ENCODE results near the gene ENSA.
"Not testable (repeated sequence)": the region's sequence is repeated elsewhere in the genome, so short reads cannot be mapped to it uniquely, and the experiment has no call there.

GRCh38 chr1:150605451-150605731, 24.0 kb downstream of the ENSA start:
- TF ChIP-seq ARNT (IDR thresholded peaks at IDR 0.05); FOXM1 (IDR thresholded peaks at IDR 0.05; ENCODE audit: borderline replicate concordance); SUZ12 (IDR thresholded peaks at IDR 0.05); TARDBP (IDR thresholded peaks at IDR 0.05); ZNF384 (IDR thresholded peaks at IDR 0.05); FOXK2 (IDR thresholded peaks at IDR 0.05); CTBP1 (IDR thresholded peaks at IDR 0.05; ENCODE audit: borderline replicate concordance); SP1 (IDR thresholded peaks at IDR 0.05): not testable (repeated sequence)
- TF ChIP-seq, protein P1, sequence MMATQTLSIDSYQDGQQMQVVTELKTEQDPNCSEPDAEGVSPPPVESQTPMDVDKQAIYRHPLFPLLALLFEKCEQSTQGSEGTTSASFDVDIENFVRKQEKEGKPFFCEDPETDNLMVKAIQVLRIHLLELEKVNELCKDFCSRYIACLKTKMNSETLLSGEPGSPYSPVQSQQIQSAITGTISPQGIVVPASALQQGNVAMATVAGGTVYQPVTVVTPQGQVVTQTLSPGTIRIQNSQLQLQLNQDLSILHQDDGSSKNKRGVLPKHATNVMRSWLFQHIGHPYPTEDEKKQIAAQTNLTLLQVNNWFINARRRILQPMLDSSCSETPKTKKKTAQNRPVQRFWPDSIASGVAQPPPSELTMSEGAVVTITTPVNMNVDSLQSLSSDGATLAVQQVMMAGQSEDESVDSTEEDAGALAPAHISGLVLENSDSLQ (IDR thresholded peaks at IDR 0.05): not testable (repeated sequence)

All from HEK293T (cell line).